Esophagus muscularis mucosa (tissue), 4 donors: ENCODE data around the gene SOAT1. TPM values are rescaled to one million over a fixed set of nuclear protein-coding genes. Genes with fewer than 3 reads are reported as not detected.
A peak's percentile ranks its signal among the peaks of the same experiment; 100 is the strongest.
"Not testable (repeated sequence)": the region's sequence is repeated elsewhere in the genome, so short reads cannot be mapped to it uniquely, and the experiment has no call there.

Experiments
- DNase-seq: peaks from one replicate; pipeline ENCODE4 v3.0.0-alpha.2; 2017; ENCODE audit errors: extremely low spot score
- H3K27ac ChIP-seq, 4 donors: fragments of 200-600 bp; sonication (generic); replicated peaks in 1 of 4; 1 replicate in 3 of 4; 2 replicates in 1 of 4; pipeline ENCODE4 v1.5.1; 2016 to 2019; ENCODE audit warnings: mild to moderate bottlenecking in 1 of 4
- H3K27me3 ChIP-seq, 4 donors: fragments of 200-600 bp; sonication (generic); one replicate each; pipeline versions ENCODE4 v1.5.1 to v1.6.0; 2016 to 2019
- H3K36me3 ChIP-seq, 4 donors: fragments of 200-600 bp; sonication (generic); one replicate each; pipeline ENCODE4 v1.5.1; 2016 to 2019
- H3K4me1 ChIP-seq, 4 donors: fragments of 200-600 bp; sonication (generic); one replicate each; pipeline ENCODE4 v1.5.1; 2016 to 2019
- H3K4me3 ChIP-seq, 4 donors: fragments of 200-600 bp; sonication (generic); 1 replicate in 2 of 4; 2 replicates in 2 of 4; pipeline ENCODE4 v1.5.1; 2016 to 2019; ENCODE audit warnings: mild to moderate bottlenecking in 4 of 4, moderate library complexity in 1 of 4
- H3K9me3 ChIP-seq, 4 donors: fragments of 200-600 bp; sonication (generic); 1 replicate in 3 of 4; 2 replicates in 1 of 4; pipeline ENCODE4 v1.5.1; 2016 to 2019
- CTCF ChIP-seq, 3 experiments: fragments of 200-600 bp in 2 of 3; fragments of 450-650 bp in 1 of 3; sonication (generic) in 2 of 3; IDR thresholded peaks; one replicate each; pipeline ENCODE4 v1.5.1; 2017 to 2019; ENCODE audit warnings: antibody characterized with exemption in 3 of 3, mild to moderate bottlenecking in 2 of 3, moderate library complexity in 1 of 3
- EP300 ChIP-seq: sonication (generic); formaldehyde crosslinking; IDR thresholded peaks from one replicate; pipeline ENCODE4 v1.6.1; 2017; ENCODE audit warnings: antibody characterized with exemption
- POLR2A ChIP-seq: fragments of 450-650 bp; IDR thresholded peaks from one replicate; pipeline ENCODE4 v1.6.1; 2017; ENCODE audit warnings: antibody characterized with exemption, moderate library complexity, mild to moderate bottlenecking, low read depth
- POLR2AphosphoS5 ChIP-seq, 2 donors: sonication (generic); formaldehyde crosslinking; IDR thresholded peaks; one replicate each; pipeline ENCODE4 v1.6.1; 2017; ENCODE audit warnings: antibody characterized with exemption in 2 of 2
- WGBS: methylation state at CpG from one replicate; pipeline ENCODE4 v1.1.5; 2018; 5-methylcytosine and 5-hydroxymethylcytosine counted together
- intact Hi-C: fragments of 100-400 bp; cut with DNase I; formaldehyde crosslinking; loops from one replicate; pipeline ENCODE4 v1.15.1; 2023
- total RNA-seq, 4 donors: library from RNA; depleted of rRNA; stranded (reverse); fragments of >200 nt; gene quantifications; one replicate each; pipeline versions ENCODE4 v1.1.0 to v1.2.1, GENCODE V29; 2016

The SOAT1 gene
- 10 to 100 TPM; 10.8 to 19.7 (median 13.2) TPM for total RNA-seq

DNA sequence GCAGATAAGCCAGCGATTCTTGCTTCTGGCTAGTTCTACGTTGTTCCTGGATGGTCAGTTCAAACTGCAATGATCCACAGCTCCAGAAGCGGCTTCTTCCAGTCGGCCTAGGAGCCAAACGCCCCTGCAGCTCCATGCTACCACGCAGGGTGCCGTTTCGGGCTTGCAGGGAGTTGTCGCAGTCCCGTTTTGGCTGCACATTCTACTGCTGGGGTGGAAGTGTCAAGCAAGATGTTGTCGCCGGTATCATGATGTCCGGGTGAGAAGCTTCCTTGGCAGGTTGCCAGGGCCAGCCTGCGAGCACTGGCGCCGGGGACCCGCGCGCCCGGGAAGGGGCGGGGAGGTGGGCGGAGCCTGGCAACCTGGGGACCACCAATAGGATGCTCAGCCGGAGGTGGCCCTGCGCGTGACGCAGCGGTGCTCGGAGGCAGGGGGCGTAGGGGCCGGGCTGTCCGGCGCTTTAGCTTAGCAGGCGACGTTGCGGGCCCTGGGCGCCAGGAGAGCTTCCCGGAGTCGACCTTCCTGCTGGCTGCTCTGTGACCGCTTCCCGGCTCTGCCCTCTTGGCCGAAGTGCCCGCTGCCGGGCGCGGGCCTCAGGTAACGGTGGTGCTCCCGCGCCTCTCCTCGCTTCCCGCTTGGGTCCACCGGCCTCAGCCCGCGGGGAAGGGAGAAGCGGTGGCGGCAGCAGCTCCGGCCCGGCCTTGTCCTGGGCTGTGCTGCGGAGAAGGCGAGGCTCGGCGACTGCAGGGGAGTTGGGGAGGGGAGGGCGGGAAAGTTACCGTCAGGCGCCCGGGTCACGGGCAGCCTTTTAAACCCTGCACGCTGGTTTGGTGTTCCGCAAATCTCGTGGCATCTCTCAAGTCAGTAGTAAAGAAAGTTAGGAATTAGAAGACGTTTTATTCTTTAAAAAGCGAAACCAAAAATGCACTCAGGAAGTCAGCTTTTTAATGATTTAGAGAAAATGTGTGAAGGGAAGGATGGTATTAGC lies at the start of gene SOAT1:
Gene SOAT1, plus strand, starts transcription at position 458 of the 988 bp plus-strand sequence. CDS start 8,888 bp downstream, outside the sequence.
- no peaks in the 10 kb centered on the region for H3K36me3 ChIP-seq
- 1% methylated on average over 19 of the region's 71 CpGs for WGBS
- H3K9me3 ChIP-seq, result no peaks in the 10 kb centered on the region
- H3K27me3 ChIP-seq, result no peaks in the 10 kb centered on the region
- intact Hi-C loops, result loop anchor here (10.0 kb wide), 2 partner anchors 71 to 209 kb away; partner anchors contain the start of genes AXDND1 and TOR3A
- H3K27ac ChIP-seq, result peak within 1 kb of the TSS; percentile 85 to 92 (median 90)
- DNase-seq, result peak; percentile 98
- peak; percentile 56 for TF ChIP-seq POLR2A
- peak; percentile 86 to 88 for TF ChIP-seq POLR2AphosphoS5 (IDR thresholded peaks at IDR 0.05)
- TF ChIP-seq CTCF (IDR thresholded peaks at IDR 0.05), result peak in 2 of 3 experiments; percentile 11 to 21
- TF ChIP-seq EP300, result no peak
- H3K4me1 ChIP-seq, result peaks cover 6 to 28% (median 25%) of the 10 kb centered on the region in 4 donors
- peak within 1 kb of the TSS; percentile 67 to 76 (median 72) for H3K4me3 ChIP-seq

DNA sequence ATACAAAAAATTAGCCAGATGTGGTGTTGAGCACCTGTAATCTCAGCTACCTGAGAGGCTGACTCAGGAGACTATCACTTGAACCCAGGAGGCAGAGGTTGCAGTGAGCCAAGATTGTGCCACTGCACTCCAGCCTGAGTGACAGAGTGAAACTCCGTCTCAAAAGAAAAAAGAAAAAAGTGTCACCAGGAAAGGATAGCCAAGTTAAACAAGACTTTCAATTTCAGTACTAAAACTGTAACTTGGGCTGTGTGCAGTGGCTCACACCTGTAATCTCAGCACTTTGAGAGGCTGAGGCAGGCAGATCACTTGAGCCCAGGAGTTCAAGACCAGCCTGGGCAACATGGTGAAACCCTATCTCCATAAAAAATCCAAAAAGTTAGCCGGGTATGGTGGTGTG lies 48.2 kb upstream of the SOAT1 start:
- H3K4me1 ChIP-seq, H3K4me3 ChIP-seq, H3K27ac ChIP-seq, H3K27me3 ChIP-seq, H3K36me3 ChIP-seq, DNase-seq, H3K9me3 ChIP-seq: not testable (repeated sequence)
- intact Hi-C loops, result loop anchor here (5.0 kb wide), 1 partner anchor 127 kb away; no protein-coding TSS in a partner anchor
- WGBS, result 91% methylated on average over 2 of the region's 2 CpGs

- intact Hi-C loops, result loop anchor here (5.0 kb wide), 1 partner anchor 124 kb away; no protein-coding TSS in a partner anchor
- no peaks in the 10 kb centered on the region for H3K27me3 ChIP-seq
- WGBS, result 92% methylated on average over 9 of the region's 9 CpGs
- H3K4me1 ChIP-seq, result no peaks in the 10 kb centered on the region
- no peak for DNase-seq
- no peak for TF ChIP-seq POLR2AphosphoS5 (IDR thresholded peaks at IDR 0.05)
- TF ChIP-seq CTCF (IDR thresholded peaks at IDR 0.05), result no peak
- no peak for TF ChIP-seq POLR2A
- TF ChIP-seq EP300, result no peak
- H3K27ac ChIP-seq, result no peak overlapping the region
- H3K4me3 ChIP-seq, result no peak overlapping the region
- no peaks in the 10 kb centered on the region for H3K36me3 ChIP-seq
- H3K9me3 ChIP-seq, result no peaks in the 10 kb centered on the region
Observed at GRCh38 chr1:179247923-179248322, 45.7 kb upstream of the SOAT1 start.

DNA sequence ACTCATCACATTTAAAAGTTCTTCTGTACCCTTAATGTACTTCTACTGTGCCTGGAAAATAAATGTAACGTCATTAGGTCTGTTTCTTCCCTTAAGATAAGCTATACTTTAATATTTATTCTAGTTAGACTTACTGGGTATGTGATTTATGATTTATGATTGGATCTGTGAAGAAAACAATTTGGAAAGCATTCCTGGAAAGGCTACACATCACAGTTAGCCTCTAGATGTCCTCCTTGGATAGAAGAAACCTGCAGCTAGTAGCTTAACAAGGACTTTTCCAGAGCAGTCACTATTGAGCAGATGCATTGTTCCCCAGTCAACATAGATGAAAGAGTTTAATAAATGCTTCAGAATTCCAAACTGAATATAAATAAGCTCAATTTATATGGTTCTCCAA lies 41.9 kb upstream of the SOAT1 start:
- TF ChIP-seq EP300, result no peak
- peak; percentile 19 to 28 (median 24) for TF ChIP-seq CTCF (IDR thresholded peaks at IDR 0.05)
- intact Hi-C loops, result no loop called here
- Histone ChIP-seq H3K4me1 (no peaks in the 10 kb centered on the region), H3K27ac (no peak overlapping the region), H3K36me3 (no peaks in the 10 kb centered on the region), H3K4me3 (no peak overlapping the region), H3K9me3 (no peaks in the 10 kb centered on the region), H3K27me3 (no peaks in the 10 kb centered on the region)
- DNase-seq, result no peak
- WGBS, result 47% methylated on average over 1 of the region's 1 CpG

DNA sequence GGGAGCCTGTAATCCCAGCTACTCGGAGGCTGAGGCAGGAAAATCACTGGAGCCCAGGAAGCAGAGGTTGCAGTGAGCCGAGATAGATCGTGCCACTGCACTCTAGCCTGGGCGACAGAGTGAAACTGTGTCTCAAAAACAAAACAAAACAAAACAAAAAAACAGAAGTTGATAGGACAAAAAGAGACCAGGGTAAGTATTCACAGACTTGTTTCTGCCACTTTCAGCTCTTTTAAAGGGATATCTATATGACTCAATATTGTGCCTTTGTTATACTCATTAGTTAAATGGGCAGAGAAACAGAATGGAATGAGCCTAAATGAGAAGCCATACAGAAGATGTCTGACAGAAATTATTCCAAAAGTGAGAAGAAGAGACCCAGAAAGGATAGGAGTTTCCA lies 41.0 kb upstream of the SOAT1 start:
- intact Hi-C loops, result no loop called here
- WGBS, result 87% methylated on average over 4 of the region's 4 CpGs
- Histone ChIP-seq H3K36me3 (no peaks in the 10 kb centered on the region), H3K9me3 (no peaks in the 10 kb centered on the region), H3K27ac (no peak overlapping the region), H3K27me3 (no peaks in the 10 kb centered on the region), H3K4me1 (no peaks in the 10 kb centered on the region), H3K4me3 (no peak overlapping the region)
- no peak for DNase-seq
- TF ChIP-seq CTCF (IDR thresholded peaks at IDR 0.05) (no peak), EP300 (no peak), POLR2AphosphoS5 (IDR thresholded peaks at IDR 0.05) (no peak), POLR2A (no peak)
